HG03097 (cell line): ENCODE measurements around the gene DACH1.

ENCODE experiments used
- ATAC-seq: cut with Tn5 transposase; IDR thresholded peaks from one replicate; pipeline ENCODE4 v1.9.1; 2021; ENCODE audit not compliant: unreplicated experiment, low FRiP score

The DACH1 gene

GRCh38 chr13:71830736-71831135 is 36.3 kb downstream of the DACH1 start:
- no peak for ATAC-seq

GRCh38 chr13:71830323-71830722 is 36.7 kb downstream of the DACH1 start:
- ATAC-seq = no peak

- ATAC-seq = no peak
Observed at GRCh38 chr13:71829547-71829946, 37.5 kb downstream of the DACH1 start.

GRCh38 chr13:71828564-71828963 is 38.4 kb downstream of the DACH1 start:
- no peak for ATAC-seq

- ATAC-seq = no peak
Observed at GRCh38 chr13:71828117-71828516, 38.9 kb downstream of the DACH1 start.

- ATAC-seq = no peak
Observed at GRCh38 chr13:71827241-71827640, 39.8 kb downstream of the DACH1 start.

- no peak for ATAC-seq
Observed at GRCh38 chr13:71820699-71821098, 46.3 kb downstream of the DACH1 start.

GRCh38 chr13:71817335-71817734 is 49.7 kb downstream of the DACH1 start:
- ATAC-seq = no peak

- no peak for ATAC-seq
Observed at GRCh38 chr13:71814806-71815360, 52.1 kb downstream of the DACH1 start.

- no peak for ATAC-seq
Observed at GRCh38 chr13:71813187-71813586, 53.8 kb downstream of the DACH1 start.

- no peak for ATAC-seq
Observed at GRCh38 chr13:71811344-71811743, 55.7 kb downstream of the DACH1 start.

- no peak for ATAC-seq
Observed at GRCh38 chr13:71808708-71809107, 58.3 kb downstream of the DACH1 start.

GRCh38 chr13:71806886-71807285 is 60.1 kb downstream of the DACH1 start:
- no peak for ATAC-seq

- ATAC-seq = no peak
Observed at GRCh38 chr13:71803066-71803465, 63.9 kb downstream of the DACH1 start.

GRCh38 chr13:71801781-71802180 is 65.2 kb downstream of the DACH1 start:
- no peak for ATAC-seq

- no peak for ATAC-seq
Observed at GRCh38 chr13:71801165-71801760, 65.7 kb downstream of the DACH1 start.

- no peak for ATAC-seq
Observed at GRCh38 chr13:71799324-71799723, 67.7 kb downstream of the DACH1 start.

- no peak for ATAC-seq
Observed at GRCh38 chr13:71798707-71799106, 68.3 kb downstream of the DACH1 start.

- no peak for ATAC-seq
Observed at GRCh38 chr13:71797517-71797916, 69.5 kb downstream of the DACH1 start.

GRCh38 chr13:71789693-71790329 is 77.2 kb downstream of the DACH1 start:
- ATAC-seq = no peak

GRCh38 chr13:71789037-71789436 is 78.0 kb downstream of the DACH1 start:
- ATAC-seq = no peak

GRCh38 chr13:71787414-71787813 is 79.6 kb downstream of the DACH1 start:
- ATAC-seq = no peak
